CD14-positive monocyte (primary cell): ENCODE results near the gene TRPM7. TPM values are rescaled to one million over a fixed set of nuclear protein-coding genes. Genes with fewer than 3 reads are reported as not detected.
A peak's percentile ranks its signal among the peaks of the same experiment; 100 is the strongest.

Experiments used
- DNase-seq, 3 donors: peaks; one replicate each; pipeline ENCODE4 v3.0.0-alpha.2; 2011 to 2022
- H2AFZ ChIP-seq: 2 replicates; pipeline ENCODE4 v1.6.0; 2012; ENCODE audit warnings: mild to moderate bottlenecking, low read depth, low read length, inconsistent platforms; ENCODE audit not compliant: insufficient read depth, poor library complexity, severe bottlenecking
- H3K27ac ChIP-seq, 2 donors: 1 replicate in 1 of 2; 2 replicates in 1 of 2; pipeline ENCODE4 v1.5.1; 2012 to 2013; ENCODE audit warnings: low read length in 2 of 2, control low read depth in 1 of 2, inconsistent platforms in 1 of 2, low read depth in 1 of 2, mild to moderate bottlenecking in 1 of 2
- H3K27me3 ChIP-seq, 2 donors: one replicate each; pipeline versions ENCODE4 v1.6.0 to v1.6.1; 2011 to 2013; ENCODE audit warnings: low read length in 2 of 2; ENCODE audit not compliant: control insufficient read depth in 2 of 2, insufficient read depth in 2 of 2
- H3K36me3 ChIP-seq, 2 donors: replicated peaks in 1 of 2; 1 replicate in 1 of 2; 2 replicates in 1 of 2; pipeline versions ENCODE4 v1.5.1 to v1.6.1; 2012 to 2013; ENCODE audit warnings: low read length in 2 of 2, control low read depth in 1 of 2, inconsistent platforms in 1 of 2, mild to moderate bottlenecking in 1 of 2; ENCODE audit not compliant: insufficient read depth in 2 of 2, control insufficient read depth in 1 of 2
- H3K4me1 ChIP-seq, 2 donors: 1 replicate in 1 of 2; 2 replicates in 1 of 2; pipeline versions ENCODE4 v1.5.1 to v1.6.1; 2012 to 2013; ENCODE audit warnings: low read length in 2 of 2, control low read depth in 1 of 2, inconsistent platforms in 1 of 2, mild to moderate bottlenecking in 1 of 2, moderate library complexity in 1 of 2; ENCODE audit not compliant: insufficient read depth in 2 of 2, control insufficient read depth in 1 of 2
- H3K4me2 ChIP-seq: replicated peaks from 2 replicates; pipeline ENCODE3; 2012; ENCODE audit warnings: low read length, moderate library complexity, mild to moderate bottlenecking; ENCODE audit not compliant: poor library complexity, severe bottlenecking; ENCODE audit errors: extremely low read depth
- H3K4me3 ChIP-seq, 3 experiments: fragments of 200-600 bp in 1 of 3; sonication (generic) in 1 of 3; replicated peaks in 1 of 3; 1 replicate in 2 of 3; 2 replicates in 1 of 3; pipeline ENCODE4 v1.5.1; 2011 to 2013; ENCODE audit warnings: low read length in 3 of 3, mild to moderate bottlenecking in 3 of 3, control low read depth in 2 of 3, low read depth in 2 of 3, inconsistent platforms in 1 of 3, moderate library complexity in 1 of 3
- H3K79me2 ChIP-seq: 2 replicates; pipeline ENCODE4 v1.6.0; 2012; ENCODE audit warnings: mild to moderate bottlenecking, control low read depth, inconsistent platforms, low read length, moderate library complexity; ENCODE audit not compliant: insufficient read depth
- H3K9ac ChIP-seq: 2 replicates; pipeline ENCODE4 v1.6.0; 2017; ENCODE audit warnings: low read length, mild to moderate bottlenecking; ENCODE audit not compliant: insufficient read depth, poor library complexity, severe bottlenecking
- H3K9me3 ChIP-seq, 2 donors: replicated peaks in 1 of 2; 1 replicate in 1 of 2; 2 replicates in 1 of 2; pipeline versions ENCODE4 v1.5.1 to v1.6.1; 2012 to 2013; ENCODE audit warnings: low read length in 2 of 2, control low read depth in 1 of 2; ENCODE audit not compliant: control insufficient read depth in 1 of 2, insufficient read depth in 1 of 2
- H4K20me1 ChIP-seq: 2 replicates; pipeline ENCODE4 v1.6.0; 2012; ENCODE audit warnings: mild to moderate bottlenecking, low read length, control low read depth, moderate library complexity; ENCODE audit not compliant: insufficient read depth
- H3K27ac Mint-ChIP-seq, 7 donors: one replicate each; pipeline ENCODE4 v1.8.0; 2020; ENCODE audit warnings: mild to moderate bottlenecking in 7 of 7, mixed read lengths in 7 of 7, moderate library complexity in 6 of 7, inconsistent platforms in 2 of 7
- H3K27me3 Mint-ChIP-seq, 3 donors: one replicate each; pipeline ENCODE4 v1.8.0; 2021 to 2022; ENCODE audit warnings: low read depth in 3 of 3, mild to moderate bottlenecking in 3 of 3, mixed read lengths in 3 of 3, moderate library complexity in 3 of 3, inconsistent platforms in 1 of 3
- H3K36me3 Mint-ChIP-seq, 2 donors: one replicate each; pipeline ENCODE4 v1.8.0; 2020; ENCODE audit warnings: mixed read lengths in 2 of 2, inconsistent platforms in 1 of 2, mild to moderate bottlenecking in 1 of 2
- H3K4me1 Mint-ChIP-seq: one replicate; pipeline ENCODE4 v1.8.0; 2020; ENCODE audit warnings: mild to moderate bottlenecking, mixed read lengths
- H3K4me3 Mint-ChIP-seq, 2 donors: one replicate each; pipeline ENCODE4 v1.8.0; 2020; ENCODE audit warnings: mild to moderate bottlenecking in 2 of 2, mixed read lengths in 2 of 2, moderate library complexity in 1 of 2
- H3K9me3 Mint-ChIP-seq, 7 donors: one replicate each; pipeline ENCODE4 v1.8.0; 2020 to 2022; ENCODE audit warnings: mixed read lengths in 7 of 7, mild to moderate bottlenecking in 6 of 7, moderate library complexity in 6 of 7, inconsistent platforms in 2 of 7
- CTCF ChIP-seq: fragments of 200-600 bp; IDR thresholded peaks from one replicate; pipeline ENCODE4 v1.8.0; 2022; ENCODE audit warnings: antibody characterized with exemption, mild to moderate bottlenecking
- WGBS: methylation state at CpG from one replicate; pipeline ENCODE4 v1.1.5; 2013; ENCODE audit warnings: missing lambda C conversion rate; ENCODE audit not compliant: insufficient coverage; 5-methylcytosine and 5-hydroxymethylcytosine counted together
- intact Hi-C, 2 donors: fragments of 100-400 bp; cut with micrococcal nuclease; formaldehyde crosslinking; loops; one replicate each; pipeline versions ENCODE4 v1.15.0 to v1.15.1; 2023
- polyA plus RNA-seq, 3 donors: library from polyadenylated mRNA; depleted of rRNA in 1 of 3; unstranded in 2 of 3; stranded (reverse) in 1 of 3; fragments of 300-500 nt in 2 of 3; fragments of >200 nt in 1 of 3; fragmentation: Illumina TruSeq in 2 of 3; gene quantifications; 1 replicate in 2 of 3; 2 replicates in 1 of 3; pipeline ENCODE4 v1.2.3, GENCODE V29; 2012 to 2021

The TRPM7 gene
- polyA plus RNA-seq, 3 donors: 5.5 to 22.4 (median 8.1) TPM

- Mint-ChIP-seq H3K4me3 (no peak overlapping the region), H3K36me3 (peaks cover 18 to 27% of the 10 kb centered on the region in 2 donors), H3K4me1 (no peaks in the 10 kb centered on the region), H3K27me3 (peaks cover 0 to 1% (median 0%) of the 10 kb centered on the region in 3 donors), H3K27ac (no peak overlapping the region), H3K9me3 (peaks cover 0 to 2% (median 0%) of the 10 kb centered on the region in 7 donors)
- DNase-seq: no peak
- H4K20me1 ChIP-seq: peaks cover 98% of the 10 kb centered on the region
- peaks cover 8 to 87% of the 10 kb centered on the region in 2 donors for H3K36me3 ChIP-seq
- no peaks in the 10 kb centered on the region for H3K9me3 ChIP-seq
- H3K27me3 ChIP-seq: no peaks in the 10 kb centered on the region
- H3K4me3 ChIP-seq: no peak overlapping the region
- no peak overlapping the region for H3K4me2 ChIP-seq
- no peaks in the 10 kb centered on the region for H3K4me1 ChIP-seq
- peak overlapping the region in 1 of 2 donors; percentile 7 for H3K27ac ChIP-seq
- H2AFZ ChIP-seq: no peak overlapping the region
- TF ChIP-seq CTCF: no peak
- H3K79me2 ChIP-seq: peaks cover 100% of the 10 kb centered on the region
- intact Hi-C loops: no loop called here
- H3K9ac ChIP-seq: no peak overlapping the region
- no CpG with 5 or more reads among the region's 2 CpGs for WGBS
These were observed 16.5 kb downstream of the TRPM7 start for GRCh38 chr15:50670115-50670514.

- H3K9ac ChIP-seq: no peak overlapping the region
- WGBS: no CpG with 5 or more reads among the region's 1 CpG
- Mint-ChIP-seq H3K4me3 (no peak overlapping the region), H3K36me3 (peaks cover 14 to 25% of the 10 kb centered on the region in 2 donors), H3K9me3 (peaks cover 0 to 2% (median 0%) of the 10 kb centered on the region in 7 donors), H3K27me3 (peaks cover 0 to 1% (median 0%) of the 10 kb centered on the region in 3 donors), H3K27ac (no peak overlapping the region), H3K4me1 (no peaks in the 10 kb centered on the region)
- no peaks in the 10 kb centered on the region for H3K27me3 ChIP-seq
- H3K9me3 ChIP-seq: no peaks in the 10 kb centered on the region
- no peak for DNase-seq
- H3K79me2 ChIP-seq: peaks cover 100% of the 10 kb centered on the region
- no peaks in the 10 kb centered on the region for H3K4me1 ChIP-seq
- no peak overlapping the region for H3K4me2 ChIP-seq
- H2AFZ ChIP-seq: no peak overlapping the region
- peaks cover 5 to 87% of the 10 kb centered on the region in 2 donors for H3K36me3 ChIP-seq
- no peak overlapping the region for H3K4me3 ChIP-seq
- intact Hi-C loops: no loop called here
- H4K20me1 ChIP-seq: peaks cover 98% of the 10 kb centered on the region
- TF ChIP-seq CTCF: no peak
- no peak overlapping the region for H3K27ac ChIP-seq
These were observed 17.0 kb downstream of the TRPM7 start for GRCh38 chr15:50669611-50670010.
